H1 (cell line): ENCODE measurements around the gene PM20D1. TPM values are rescaled to one million over a fixed set of nuclear protein-coding genes. Genes with fewer than 3 reads are reported as not detected.

Experiments used
- BCL11A ChIP-seq, 2 experiments: IDR thresholded peaks; one replicate each; pipeline ENCODE4 v1.6.1; 2011; ENCODE audit warnings: low read depth in 2 of 2, low read length in 2 of 2, mild to moderate bottlenecking in 2 of 2
- CHD7 ChIP-seq: fragments of 300-600 bp; sonication (generic); IDR thresholded peaks from 2 replicates; pipeline ENCODE4 v1.7.1; 2012; ENCODE audit warnings: low read length, moderate library complexity, mild to moderate bottlenecking, inconsistent platforms; ENCODE audit not compliant: insufficient replicate concordance
- CREB1 ChIP-seq: IDR thresholded peaks from 2 replicates; pipeline ENCODE4 v1.6.1; 2012; ENCODE audit warnings: inconsistent platforms
- NANOG ChIP-seq: IDR thresholded peaks from 2 replicates; pipeline ENCODE4 v1.6.1; 2011; ENCODE audit warnings: low read length, low read depth, mild to moderate bottlenecking, inconsistent platforms; ENCODE audit not compliant: insufficient read depth, poor library complexity, severe bottlenecking
- PHF8 ChIP-seq: fragments of 200-600 bp; sonication (generic); conservative IDR thresholded peaks from 2 replicates; pipeline ENCODE4 v1.7.1; 2012; ENCODE audit warnings: low read depth, mild to moderate bottlenecking, inconsistent platforms, low read length, moderate library complexity
- POLR2AphosphoS5 ChIP-seq: IDR thresholded peaks from 2 replicates; pipeline ENCODE4 v1.6.1; 2011; ENCODE audit warnings: low read depth, low read length
- RBBP5 ChIP-seq: IDR thresholded peaks from 2 replicates; pipeline ENCODE4 v1.7.1; 2012; ENCODE audit warnings: low read depth, mild to moderate bottlenecking, inconsistent platforms, low read length, moderate library complexity, borderline replicate concordance
- RXRA ChIP-seq: IDR thresholded peaks from 2 replicates; pipeline ENCODE4 v1.6.1; 2011; ENCODE audit warnings: low read depth, mild to moderate bottlenecking, low read length, moderate library complexity; ENCODE audit not compliant: insufficient read depth
- SIX5 ChIP-seq: IDR thresholded peaks from 2 replicates; pipeline ENCODE4 v1.6.1; 2011; ENCODE audit warnings: mild to moderate bottlenecking, low read depth, low read length
- SUZ12 ChIP-seq: fragments of 200-600 bp; sonication (generic); IDR thresholded peaks from 2 replicates; pipeline ENCODE4 v1.6.1; 2012; ENCODE audit warnings: mild to moderate bottlenecking, inconsistent platforms, low read length, moderate library complexity, mixed read lengths
- polyA plus RNA-seq, 7 experiments: library from polyadenylated mRNA; depleted of rRNA in 3 of 7; stranded (reverse) in 5 of 7; unstranded in 2 of 7; fragments of >200 nt in 5 of 7; fragments of 200-250 nt in 2 of 7; gene quantifications; 1 replicate in 5 of 7; 2 replicates in 1 of 7; 4 replicates in 1 of 7; pipeline versions ENCODE4 v1.2.1 to v1.2.3, GENCODE V29; 2011 to 2013; ENCODE audit warnings: missing spikeins in 2 of 7, mixed read lengths in 2 of 7
- total RNA-seq: library from RNA; stranded (reverse); fragmentation: NEBNext Ultra II Directional; extraction: Animal tissue kit (Norgen Biotek cat#: 25700); gene quantifications from 2 replicates; pipeline ENCODE4 v1.2.1, GENCODE V29; 2021
- TF ChIP-seq, protein P1 (sequence below): IDR thresholded peaks from 2 replicates; pipeline ENCODE4 v1.6.1; 2011; ENCODE audit warnings: low read depth, mild to moderate bottlenecking, low read length; ENCODE audit not compliant: insufficient read depth

PM20D1 gene
- total and polyA plus RNA-seq, 2 of the 8 experiments (the other 6 are each of a cell fraction or from before 2014, with no cell fraction given) = 0.05 TPM; not detected in 1

DNA sequence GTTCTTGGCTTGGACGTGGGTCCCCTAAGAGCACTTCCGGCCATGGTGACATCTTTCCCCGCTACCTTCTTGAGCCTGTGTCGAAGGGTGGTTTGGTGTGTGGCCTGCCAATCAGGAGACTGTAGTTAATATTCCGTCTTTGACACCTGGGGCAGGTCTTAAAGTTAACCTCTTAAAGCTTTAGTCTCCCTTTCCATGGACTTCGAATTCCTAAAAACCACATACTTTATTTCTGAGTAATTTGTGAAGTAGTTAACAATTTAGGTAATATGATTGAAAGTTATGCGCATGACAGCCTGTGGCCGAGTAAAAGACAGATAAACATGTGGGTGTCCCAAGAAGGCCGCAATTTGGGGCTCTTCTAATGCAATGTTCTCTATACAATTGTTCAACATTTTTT lies 64.5 kb downstream of the PM20D1 start (continued):
- TF ChIP-seq CHD7 (no peak), RXRA (no peak), PHF8 (no peak), BCL11A (IDR thresholded peaks at IDR 0.05; ENCODE audit: low read depth in 2 of 2, low read length in 2 of 2) (no peak), SUZ12 (no peak), NANOG (no peak), CREB1 (no peak), RBBP5 (no peak), SIX5 (no peak), POLR2AphosphoS5 (no peak)
- TF ChIP-seq, protein P1, sequence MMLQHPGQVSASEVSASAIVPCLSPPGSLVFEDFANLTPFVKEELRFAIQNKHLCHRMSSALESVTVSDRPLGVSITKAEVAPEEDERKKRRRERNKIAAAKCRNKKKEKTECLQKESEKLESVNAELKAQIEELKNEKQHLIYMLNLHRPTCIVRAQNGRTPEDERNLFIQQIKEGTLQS = no peak
